WERI-Rb-1 (cell line): ENCODE results near the gene UBL7.

Experiments
- DNase-seq: peaks from one replicate; pipeline ENCODE4 v3.0.0-alpha.2; 2020
- H3K27ac ChIP-seq: fragments of 250-450 bp; sonication (Bioruptor Pico); 2 replicates; pipeline ENCODE4 v1.5.1; 2020; ENCODE audit warnings: mild to moderate bottlenecking, moderate library complexity
- H3K27me3 ChIP-seq: fragments of 250-450 bp; sonication (Bioruptor Pico); 2 replicates; pipeline ENCODE4 v1.5.1; 2021; ENCODE audit warnings: mild to moderate bottlenecking, low read depth, moderate library complexity; ENCODE audit not compliant: insufficient read depth, severe bottlenecking
- H3K36me3 ChIP-seq: fragments of 250-450 bp; sonication (Bioruptor Pico); 2 replicates; pipeline ENCODE4 v1.5.1; 2020; ENCODE audit warnings: mild to moderate bottlenecking, moderate library complexity
- H3K4me3 ChIP-seq: 2 replicates; pipeline ENCODE4 v1.5.1; 2011; ENCODE audit warnings: low read depth, mild to moderate bottlenecking, control low read depth, low read length
- H3K9me3 ChIP-seq: fragments of 250-450 bp; sonication (Bioruptor Pico); 2 replicates; pipeline ENCODE4 v1.5.1; 2021; ENCODE audit warnings: mild to moderate bottlenecking, moderate library complexity; ENCODE audit not compliant: severe bottlenecking
- TF ChIP-seq, protein P1 (sequence below): IDR thresholded peaks from 2 replicates; pipeline ENCODE4 v1.5.1; 2011; ENCODE audit warnings: low read depth, mild to moderate bottlenecking, control low read depth, inconsistent platforms, low read length

The UBL7 gene

GRCh38 chr15:74408385-74408784 is 52.6 kb downstream of the UBL7 start:
- H3K27me3 ChIP-seq = no peaks in the 10 kb centered on the region
- no peaks in the 10 kb centered on the region for H3K9me3 ChIP-seq
- no peak for DNase-seq
- H3K27ac ChIP-seq = no peak overlapping the region
- no peak overlapping the region for H3K4me3 ChIP-seq
- TF ChIP-seq, protein P1, sequence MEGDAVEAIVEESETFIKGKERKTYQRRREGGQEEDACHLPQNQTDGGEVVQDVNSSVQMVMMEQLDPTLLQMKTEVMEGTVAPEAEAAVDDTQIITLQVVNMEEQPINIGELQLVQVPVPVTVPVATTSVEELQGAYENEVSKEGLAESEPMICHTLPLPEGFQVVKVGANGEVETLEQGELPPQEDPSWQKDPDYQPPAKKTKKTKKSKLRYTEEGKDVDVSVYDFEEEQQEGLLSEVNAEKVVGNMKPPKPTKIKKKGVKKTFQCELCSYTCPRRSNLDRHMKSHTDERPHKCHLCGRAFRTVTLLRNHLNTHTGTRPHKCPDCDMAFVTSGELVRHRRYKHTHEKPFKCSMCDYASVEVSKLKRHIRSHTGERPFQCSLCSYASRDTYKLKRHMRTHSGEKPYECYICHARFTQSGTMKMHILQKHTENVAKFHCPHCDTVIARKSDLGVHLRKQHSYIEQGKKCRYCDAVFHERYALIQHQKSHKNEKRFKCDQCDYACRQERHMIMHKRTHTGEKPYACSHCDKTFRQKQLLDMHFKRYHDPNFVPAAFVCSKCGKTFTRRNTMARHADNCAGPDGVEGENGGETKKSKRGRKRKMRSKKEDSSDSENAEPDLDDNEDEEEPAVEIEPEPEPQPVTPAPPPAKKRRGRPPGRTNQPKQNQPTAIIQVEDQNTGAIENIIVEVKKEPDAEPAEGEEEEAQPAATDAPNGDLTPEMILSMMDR = no peak
- H3K36me3 ChIP-seq = peaks cover 10% of the 10 kb centered on the region

DNA sequence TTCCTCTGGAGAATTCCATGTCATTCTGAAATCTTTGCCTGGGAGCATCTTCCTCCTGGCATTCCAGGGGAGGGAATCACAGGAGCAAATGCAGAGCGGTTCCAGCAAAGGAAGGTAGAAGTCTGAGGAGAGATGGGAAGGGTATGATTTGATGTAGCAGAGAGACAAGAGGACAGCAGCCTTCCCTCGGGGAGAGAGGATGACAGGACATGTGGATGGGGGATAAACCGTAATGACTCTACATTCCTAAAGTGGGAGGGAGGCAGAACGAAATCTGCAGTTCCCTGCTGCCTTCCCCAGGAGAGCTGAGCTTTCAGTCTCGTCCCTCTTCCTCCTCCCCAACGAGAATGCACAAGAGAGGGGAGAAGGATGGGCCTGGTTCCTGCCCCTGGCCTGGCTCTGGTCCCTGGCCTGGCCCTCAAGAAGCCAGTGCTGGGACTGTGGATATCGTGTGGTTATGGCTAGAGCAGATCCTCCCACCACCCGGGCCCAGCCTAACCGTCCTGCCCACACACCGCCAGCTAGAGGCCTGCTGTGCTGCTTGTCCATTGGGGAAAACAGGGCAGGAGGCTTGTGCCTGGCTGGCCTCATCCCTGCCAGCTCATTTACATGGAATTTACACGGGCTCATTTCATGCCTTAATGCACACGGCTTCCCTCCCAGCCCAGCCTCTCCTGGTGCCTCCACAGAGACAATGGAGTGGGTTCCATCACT is 53.8 kb downstream of the UBL7 start:
- no peak for DNase-seq
- no peaks in the 10 kb centered on the region for H3K27me3 ChIP-seq
- H3K4me3 ChIP-seq = no peak overlapping the region
- no peak overlapping the region for H3K27ac ChIP-seq
- H3K36me3 ChIP-seq = peaks cover 10% of the 10 kb centered on the region
- TF ChIP-seq, protein P1 = no peak
- no peaks in the 10 kb centered on the region for H3K9me3 ChIP-seq

- Histone ChIP-seq H3K27me3 (no peaks in the 10 kb centered on the region), H3K36me3 (peaks cover 6% of the 10 kb centered on the region), H3K27ac (no peak overlapping the region), H3K4me3 (no peak overlapping the region), H3K9me3 (no peaks in the 10 kb centered on the region)
- DNase-seq = no peak
- TF ChIP-seq, protein P1 = no peak
These were observed 54.4 kb downstream of the UBL7 start for GRCh38 chr15:74406517-74406916.

DNA sequence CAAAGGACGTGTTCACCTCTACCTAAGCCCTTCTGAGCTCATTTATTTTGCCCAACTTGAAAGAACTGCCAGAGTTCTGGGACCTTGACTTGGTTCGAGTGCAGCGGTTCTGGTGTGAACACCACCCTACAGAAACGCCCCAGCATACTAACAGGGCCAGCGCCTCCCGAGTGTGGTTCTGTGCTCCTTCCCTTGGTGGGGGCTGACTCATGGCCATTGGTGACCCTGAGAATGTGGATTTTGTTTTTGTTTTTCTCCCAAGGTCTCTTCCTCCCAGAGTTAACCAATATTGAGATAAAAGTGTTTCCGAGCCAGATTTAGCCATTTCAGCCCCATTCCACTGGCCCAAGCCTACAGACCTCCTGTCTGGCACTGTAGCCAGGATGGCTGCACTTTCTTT is 55.1 kb downstream of the UBL7 start:
- H3K27me3 ChIP-seq = no peaks in the 10 kb centered on the region
- no peak for DNase-seq

DNA sequence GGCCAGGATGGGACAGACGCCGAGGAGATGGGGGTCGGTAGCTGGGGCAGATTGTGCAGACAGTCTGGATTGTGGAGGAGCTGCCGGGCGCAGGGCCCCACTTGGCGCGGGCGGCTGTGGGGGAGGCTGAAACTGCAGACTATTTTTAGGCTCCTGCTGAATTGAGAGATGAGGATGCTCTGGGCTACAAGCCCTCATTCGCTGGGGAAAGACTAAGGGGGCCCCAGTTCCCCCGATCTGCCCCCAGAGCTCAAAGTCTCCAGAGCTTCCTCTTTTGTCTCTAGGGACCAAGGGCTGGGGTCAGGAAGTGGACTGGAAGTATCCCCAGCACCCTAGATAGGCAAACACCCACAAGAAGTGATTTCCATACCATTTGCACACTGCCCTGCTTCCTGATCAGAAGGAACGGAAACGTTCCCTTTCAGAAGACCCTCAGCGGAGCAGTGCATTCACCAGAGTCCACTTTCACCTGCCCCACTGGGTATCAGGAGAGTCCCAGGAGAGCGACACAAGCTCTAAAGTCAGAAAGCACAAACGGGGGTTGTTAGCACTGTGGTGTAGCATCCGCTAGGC is 56.9 kb downstream of the UBL7 start:
- Histone ChIP-seq H3K36me3 (no peaks in the 10 kb centered on the region), H3K9me3 (no peaks in the 10 kb centered on the region), H3K27me3 (no peaks in the 10 kb centered on the region), H3K4me3 (no peak overlapping the region), H3K27ac (no peak overlapping the region)
- DNase-seq = no peak
- TF ChIP-seq, protein P1 = no peak

More for the DNA sequence above, 55.1 kb downstream of the UBL7 start:
- Histone ChIP-seq H3K27ac (no peak overlapping the region), H3K4me3 (no peak overlapping the region), H3K36me3 (peaks cover 6% of the 10 kb centered on the region), H3K9me3 (no peaks in the 10 kb centered on the region)
- TF ChIP-seq, protein P1 = no peak

GRCh38 chr15:74403588-74403919 is 57.4 kb downstream of the UBL7 start:
- DNase-seq = no peak
- H3K36me3 ChIP-seq = no peaks in the 10 kb centered on the region
- H3K9me3 ChIP-seq = no peaks in the 10 kb centered on the region
- no peak overlapping the region for H3K27ac ChIP-seq
- no peaks in the 10 kb centered on the region for H3K27me3 ChIP-seq
- H3K4me3 ChIP-seq = no peak overlapping the region
- TF ChIP-seq, protein P1 = no peak
